A172 (cell line): ENCODE data around the gene CSTF2T. TPM values are rescaled to one million over a fixed set of nuclear protein-coding genes. Genes with fewer than 3 reads are reported as not detected.

ENCODE experiments used
- DNase-seq: peaks from one replicate; pipeline ENCODE4 v3.0.0-alpha.2; 2015; ENCODE audit warnings: low spot score
- total RNA-seq: library from RNA; depleted of rRNA; stranded (reverse); fragments of >200 nt; shearing (Covaris generic); gene quantifications from 2 replicates; pipeline ENCODE4 v1.2.3, GENCODE V29; 2014; rRNA removed

The CSTF2T gene, protein sequence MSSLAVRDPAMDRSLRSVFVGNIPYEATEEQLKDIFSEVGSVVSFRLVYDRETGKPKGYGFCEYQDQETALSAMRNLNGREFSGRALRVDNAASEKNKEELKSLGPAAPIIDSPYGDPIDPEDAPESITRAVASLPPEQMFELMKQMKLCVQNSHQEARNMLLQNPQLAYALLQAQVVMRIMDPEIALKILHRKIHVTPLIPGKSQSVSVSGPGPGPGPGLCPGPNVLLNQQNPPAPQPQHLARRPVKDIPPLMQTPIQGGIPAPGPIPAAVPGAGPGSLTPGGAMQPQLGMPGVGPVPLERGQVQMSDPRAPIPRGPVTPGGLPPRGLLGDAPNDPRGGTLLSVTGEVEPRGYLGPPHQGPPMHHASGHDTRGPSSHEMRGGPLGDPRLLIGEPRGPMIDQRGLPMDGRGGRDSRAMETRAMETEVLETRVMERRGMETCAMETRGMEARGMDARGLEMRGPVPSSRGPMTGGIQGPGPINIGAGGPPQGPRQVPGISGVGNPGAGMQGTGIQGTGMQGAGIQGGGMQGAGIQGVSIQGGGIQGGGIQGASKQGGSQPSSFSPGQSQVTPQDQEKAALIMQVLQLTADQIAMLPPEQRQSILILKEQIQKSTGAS
- total RNA-seq, result 13.5 and 14.8 TPM in 2 replicates

DNA sequence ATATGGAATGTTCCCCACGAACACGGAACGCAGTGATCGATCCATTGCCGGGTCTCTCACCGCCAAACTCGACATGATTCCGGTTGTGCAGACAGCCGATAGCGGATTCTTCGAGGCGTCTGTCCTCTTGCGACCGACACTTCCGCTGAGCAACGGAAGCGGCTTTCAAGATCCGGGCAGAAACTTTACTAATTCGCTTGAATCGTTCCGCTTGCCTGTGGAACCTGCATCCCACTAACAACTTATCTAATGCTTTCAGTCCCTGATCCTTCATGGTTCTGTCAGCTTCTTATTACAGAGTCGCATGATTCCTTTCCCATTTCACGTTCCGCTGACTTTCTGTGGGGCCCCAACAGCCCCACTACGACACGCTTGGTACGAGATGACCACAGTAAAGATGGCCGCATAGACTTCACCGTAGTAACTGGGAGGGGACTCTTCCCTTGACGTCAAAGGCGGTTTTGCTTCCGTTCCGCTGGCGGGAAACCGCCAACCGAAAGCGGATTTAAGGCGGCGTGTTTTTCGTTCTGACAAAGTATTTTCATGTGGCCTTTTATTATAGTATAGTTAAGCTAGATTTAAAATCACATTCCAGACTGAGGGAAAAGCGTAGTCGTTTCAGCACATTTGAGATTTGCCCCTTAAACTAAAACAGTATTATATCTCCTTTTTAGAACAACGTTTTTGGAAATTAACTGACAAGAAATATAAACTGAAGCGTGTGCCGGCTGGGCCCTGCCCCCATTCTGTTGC is at the start of gene CSTF2T:
TSS of gene CSTF2T (minus strand) at position 121 of the 753 bp plus-strand sequence. CDS start at position 75, 46 bp downstream.
- peak; percentile 86 for DNase-seq

DNA sequence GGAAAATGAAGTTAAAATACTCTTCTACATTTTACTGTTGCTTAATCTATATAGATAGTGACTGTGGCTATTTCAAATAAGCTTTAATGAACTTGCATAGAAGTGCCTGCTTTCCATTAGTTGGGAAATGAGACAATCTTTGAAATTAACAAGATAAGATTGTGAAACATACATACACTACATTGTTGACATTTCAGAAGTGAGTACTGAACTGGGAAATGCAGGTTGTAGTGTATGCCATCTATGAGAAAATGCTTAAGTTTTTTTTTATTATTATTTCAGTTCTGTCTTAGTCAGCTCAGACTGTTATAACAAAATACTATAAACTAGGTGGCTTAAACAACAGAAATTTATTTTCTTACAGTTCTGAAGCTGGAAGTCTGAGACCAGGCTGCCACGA is 49.6 kb upstream of the CSTF2T start:
- DNase-seq, result no peak

DNA sequence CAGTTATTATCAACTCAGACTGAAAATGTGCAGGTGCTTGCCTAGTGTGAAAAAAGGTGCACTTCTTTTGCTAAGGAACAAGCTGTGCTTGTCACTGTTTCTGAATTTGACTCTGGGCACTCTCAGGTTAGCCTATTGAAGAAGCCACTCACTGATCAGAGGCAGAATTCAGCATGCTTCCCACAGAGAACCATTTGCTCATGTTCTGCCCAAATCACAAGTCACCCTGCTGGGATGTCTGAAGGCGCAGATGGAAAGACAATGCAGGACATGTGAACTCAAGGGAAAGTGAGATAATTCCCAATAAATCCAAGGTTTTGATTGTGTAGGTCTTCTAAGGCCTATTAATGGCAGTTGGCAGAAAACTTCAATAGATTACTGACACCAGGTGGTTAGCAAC is 47.8 kb upstream of the CSTF2T start:
- no peak for DNase-seq

GRCh38 chr10:51745397-51745796 is 46.0 kb upstream of the CSTF2T start:
- DNase-seq, result no peak

GRCh38 chr10:51744235-51745000 is 45.0 kb upstream of the CSTF2T start:
- DNase-seq, result no peak

DNA sequence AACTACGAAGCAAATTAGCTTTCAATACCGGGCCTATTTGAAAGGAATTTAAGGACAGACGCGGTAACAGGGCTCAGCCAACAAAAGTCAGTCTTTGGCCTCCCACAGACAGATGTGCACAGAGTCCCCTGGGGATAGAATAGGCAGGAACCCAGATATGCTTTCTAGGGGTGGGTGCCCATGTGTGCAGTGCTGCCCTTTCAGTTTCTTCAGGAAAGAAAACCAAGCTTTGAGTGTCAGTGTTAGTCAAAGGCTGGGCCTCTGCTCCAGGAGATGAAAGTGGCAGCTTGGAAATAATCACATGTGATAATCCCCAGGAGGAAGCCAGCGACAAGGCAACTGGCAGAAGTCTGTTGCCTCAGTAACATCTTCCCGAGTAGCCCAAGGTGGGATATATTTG is 43.8 kb upstream of the CSTF2T start:
- DNase-seq, result no peak

DNA sequence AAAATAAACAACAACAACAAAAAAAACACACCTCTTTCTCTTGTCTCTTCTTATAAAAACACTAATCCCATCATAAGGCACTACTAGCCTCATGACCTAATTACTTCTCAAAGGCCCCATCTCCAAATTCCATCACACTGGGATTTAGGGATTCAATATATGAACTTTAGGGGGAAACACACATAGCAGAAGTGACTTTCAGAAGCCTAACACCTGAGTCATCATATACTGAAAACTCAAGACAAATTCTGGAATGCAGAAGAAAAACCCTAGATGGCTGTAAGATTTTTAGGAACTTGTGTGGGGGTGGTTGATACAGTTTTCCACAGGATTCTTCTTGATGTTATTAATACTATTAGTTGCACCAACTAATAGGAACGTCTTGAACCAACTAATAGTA is 33.7 kb upstream of the CSTF2T start:
- DNase-seq, result no peak

DNA sequence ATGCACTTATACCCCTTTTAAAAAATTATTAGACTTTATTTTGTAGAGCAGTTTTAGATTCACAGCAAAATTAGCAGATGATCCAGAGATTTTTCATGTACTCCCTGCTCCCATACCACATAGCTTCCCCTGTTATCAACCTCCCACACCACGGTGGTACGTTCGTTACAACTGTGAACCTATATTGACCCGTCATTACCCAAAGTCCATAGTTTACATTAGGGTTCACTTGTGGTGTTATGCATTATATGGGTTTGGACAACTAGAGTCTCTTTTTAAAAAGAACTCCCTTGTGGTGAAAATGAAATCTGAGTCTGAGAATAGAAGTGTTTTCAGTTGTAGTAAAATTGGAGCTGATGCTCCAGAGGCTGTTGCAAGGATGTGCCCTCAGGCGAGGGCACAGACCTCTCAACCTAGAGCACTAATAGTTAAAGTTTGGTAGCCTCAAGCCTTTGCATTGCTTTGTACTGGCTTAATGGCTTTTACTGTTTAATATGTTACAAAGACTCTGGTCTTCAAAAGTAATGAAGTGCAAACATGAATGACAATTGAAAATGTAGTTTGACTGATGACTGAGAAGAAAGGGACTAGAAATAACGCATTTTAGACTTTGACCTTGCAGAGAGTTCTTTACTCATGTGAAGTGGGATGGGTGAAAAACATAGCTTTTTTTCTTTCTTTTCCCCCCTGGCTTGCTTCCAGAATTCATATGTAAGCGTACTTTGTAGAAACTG is 30.6 kb upstream of the CSTF2T start:
- DNase-seq, result no peak

DNA sequence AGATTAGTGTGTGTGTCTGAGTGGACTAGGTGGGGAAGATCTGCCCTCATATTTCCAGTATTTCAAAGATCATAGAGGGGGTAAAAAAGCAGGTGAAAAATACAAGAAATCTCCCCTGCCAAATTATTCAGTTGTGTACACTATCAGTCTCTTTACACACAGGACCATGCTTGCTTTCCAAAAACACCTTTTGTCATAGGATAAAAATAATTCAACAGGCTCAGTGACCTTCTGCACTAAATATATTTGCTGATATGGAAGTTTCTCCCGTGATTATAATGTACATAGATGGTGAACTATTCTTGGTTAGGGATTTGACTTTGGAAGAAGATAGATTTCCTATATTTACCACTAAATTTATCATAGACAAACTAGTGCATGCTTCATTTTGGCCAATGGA is 24.6 kb upstream of the CSTF2T start:
- no peak for DNase-seq

DNA sequence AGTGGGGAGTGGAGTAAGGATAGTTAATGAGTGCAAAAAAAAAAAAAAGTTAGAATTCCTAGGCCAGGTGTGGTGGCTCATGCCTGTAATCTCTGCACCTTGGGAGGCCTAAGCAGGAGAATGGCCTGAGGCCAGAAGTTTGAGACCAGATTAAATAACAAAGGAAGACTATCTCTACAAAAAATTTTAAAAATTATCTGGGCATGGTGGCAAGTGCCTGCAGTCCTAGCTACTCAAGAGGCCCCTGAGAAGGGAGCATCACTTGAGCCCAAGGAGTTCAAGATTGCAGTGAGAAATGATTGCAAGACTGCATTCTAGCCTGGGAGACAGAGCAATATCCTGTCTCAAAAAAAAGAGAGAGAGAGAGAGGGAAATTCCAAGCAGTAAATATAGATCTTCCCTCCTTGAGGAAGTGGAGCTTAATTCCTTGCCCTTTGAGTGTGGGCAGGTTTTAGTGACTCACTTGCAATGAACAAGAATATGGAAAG is 19.5 kb upstream of the CSTF2T start:
- DNase-seq, result peak; percentile 2

DNA sequence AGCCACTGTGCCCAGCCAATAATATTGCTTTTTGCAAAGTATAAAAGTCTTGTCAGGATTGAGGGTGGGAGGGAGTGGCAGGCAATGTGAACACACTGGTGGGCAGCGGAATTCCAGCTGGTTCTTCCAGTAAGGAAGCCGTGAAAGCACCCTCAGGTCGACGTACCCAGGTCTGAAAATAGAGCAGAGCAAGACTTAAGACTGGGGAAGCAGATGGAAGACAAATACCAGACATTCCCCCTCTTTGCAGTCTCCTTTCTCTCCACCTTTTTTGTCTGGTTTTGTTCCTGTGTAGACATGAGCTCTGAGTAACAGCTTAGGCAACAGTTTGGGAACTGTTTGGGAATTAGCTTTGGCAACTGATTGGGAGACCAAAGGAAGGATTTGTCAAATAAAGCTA is 17.6 kb upstream of the CSTF2T start:
- no peak for DNase-seq

DNA sequence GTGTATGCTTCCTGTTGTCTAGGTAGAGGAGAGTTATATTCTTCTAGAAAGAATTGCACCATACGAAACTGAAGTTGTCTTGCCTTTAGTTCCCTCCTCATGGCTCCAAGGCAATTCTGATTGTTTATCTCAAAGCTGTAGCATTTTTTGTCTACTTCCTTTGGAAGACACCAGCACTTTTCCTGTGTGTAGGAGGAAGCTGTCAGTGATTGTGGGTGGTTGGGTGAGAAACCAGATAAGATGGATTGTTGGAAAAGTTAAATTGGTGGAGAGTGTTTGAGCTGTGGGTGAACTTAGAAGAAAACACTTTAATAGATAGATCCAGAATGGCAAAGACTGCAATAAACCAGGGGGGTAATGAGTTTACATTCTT is 12.1 kb upstream of the CSTF2T start:
- no peak for DNase-seq

- DNase-seq, result no peak
Measured at GRCh38 chr10:51709324-51709972, 10.1 kb upstream of the CSTF2T start.

DNA sequence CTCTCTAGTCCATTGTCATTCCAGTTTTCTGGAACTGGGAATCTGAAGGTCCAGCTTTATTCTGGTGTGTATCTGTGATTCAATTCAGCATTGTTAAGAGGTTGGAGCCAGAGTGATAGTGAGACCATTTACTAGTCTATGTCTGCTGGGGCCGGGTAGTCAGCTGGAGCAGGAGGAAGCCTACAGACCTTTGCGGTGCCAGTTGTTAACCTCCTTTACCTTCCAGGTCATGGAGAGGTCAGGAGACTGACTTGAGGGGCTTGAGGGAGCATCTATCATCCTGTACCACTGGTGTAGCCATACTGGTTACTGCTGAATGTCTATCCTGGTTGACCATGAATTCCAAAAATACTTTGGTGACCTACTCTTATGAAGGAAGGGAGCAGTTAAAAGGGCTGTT is 9.2 kb upstream of the CSTF2T start:
- DNase-seq, result no peak

- no peak for DNase-seq
Measured at GRCh38 chr10:51707821-51708424, 8.5 kb upstream of the CSTF2T start.

GRCh38 chr10:51707392-51707791 is 8.0 kb upstream of the CSTF2T start:
- no peak for DNase-seq

GRCh38 chr10:51706225-51706624 is 6.8 kb upstream of the CSTF2T start:
- no peak for DNase-seq

DNA sequence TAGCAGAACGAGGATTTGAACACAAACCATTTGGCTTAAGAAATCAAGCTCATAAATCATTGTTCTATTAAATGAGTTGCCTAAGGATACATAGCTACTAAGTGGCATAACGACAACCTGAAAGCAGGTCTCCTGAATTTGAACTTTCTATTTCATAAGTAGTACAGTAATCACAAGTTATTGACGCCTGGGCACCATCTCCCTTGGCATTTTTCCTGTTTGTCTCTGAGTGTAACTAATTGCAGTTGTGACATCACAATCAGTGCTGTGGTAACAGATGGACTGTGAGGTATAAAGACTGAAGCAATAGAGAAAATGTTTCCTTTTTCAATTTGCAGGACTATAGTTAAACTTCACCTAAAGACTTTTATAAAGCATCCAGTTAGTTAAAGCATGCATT is 6.4 kb upstream of the CSTF2T start:
- no peak for DNase-seq

DNA sequence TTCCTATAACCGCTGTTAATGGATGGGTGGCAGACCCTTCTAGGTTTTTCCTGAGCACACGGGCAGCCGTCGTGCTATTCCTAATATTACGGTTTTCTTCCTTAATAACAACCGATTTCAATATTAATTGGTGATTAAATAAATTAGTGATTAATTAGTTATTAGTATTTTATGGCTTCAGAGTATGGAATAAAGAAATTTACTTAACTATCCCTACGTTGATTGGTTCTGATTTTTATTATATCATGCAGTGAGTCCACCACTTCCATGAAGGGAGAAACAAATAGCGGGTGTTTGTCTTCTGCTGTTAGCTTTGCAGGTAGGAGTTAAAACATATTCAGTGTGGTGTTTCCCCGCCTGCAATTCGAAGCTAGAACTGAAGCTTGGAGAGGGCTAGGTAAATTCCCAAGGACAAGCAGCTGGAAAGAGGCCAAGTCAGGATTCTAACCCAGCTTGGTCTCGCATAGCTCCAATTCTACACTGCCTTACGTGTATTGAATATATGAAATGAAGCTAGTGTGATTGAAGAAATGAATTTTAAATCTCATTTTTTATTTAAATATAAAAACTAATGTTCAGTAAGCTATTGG is 928 bp upstream of the CSTF2T start:
- DNase-seq, result peak; percentile 40

DNA sequence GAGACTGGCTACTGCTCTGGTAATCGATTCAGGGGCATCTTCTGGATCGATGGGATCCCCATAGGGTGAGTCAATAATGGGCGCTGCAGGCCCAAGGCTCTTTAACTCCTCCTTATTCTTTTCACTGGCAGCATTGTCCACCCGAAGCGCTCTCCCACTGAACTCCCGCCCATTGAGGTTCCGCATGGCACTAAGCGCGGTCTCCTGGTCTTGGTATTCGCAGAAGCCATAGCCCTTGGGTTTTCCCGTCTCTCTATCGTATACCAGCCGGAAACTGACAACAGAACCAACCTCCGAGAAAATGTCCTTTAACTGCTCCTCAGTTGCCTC is 285 bp downstream of the CSTF2T start:
- DNase-seq, result no peak
